ENCODE results near the gene LRRN2. TPM values are rescaled to one million over a fixed set of nuclear protein-coding genes. Genes with fewer than 3 reads are reported as not detected.

LRRN2 gene
- total RNA-seq, 1 donor = not detected

DNA sequence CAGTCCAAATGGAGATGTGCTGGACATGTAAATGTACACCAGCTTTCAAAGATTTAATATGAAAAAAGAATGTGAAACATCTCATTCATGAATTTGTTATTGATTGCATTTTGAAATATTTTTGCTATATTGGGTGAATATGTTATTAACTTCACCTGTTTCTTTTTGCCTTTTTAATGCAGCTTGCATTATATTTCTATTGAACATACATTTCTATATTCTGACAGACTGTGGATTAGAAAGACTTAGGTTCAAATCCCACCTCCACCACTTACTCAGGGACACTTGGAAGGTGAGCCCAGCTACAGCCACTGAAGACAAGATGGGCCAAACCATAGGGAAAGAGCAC is 37.8 kb downstream of the LRRN2 start:
- TF ChIP-seq, protein P1, sequence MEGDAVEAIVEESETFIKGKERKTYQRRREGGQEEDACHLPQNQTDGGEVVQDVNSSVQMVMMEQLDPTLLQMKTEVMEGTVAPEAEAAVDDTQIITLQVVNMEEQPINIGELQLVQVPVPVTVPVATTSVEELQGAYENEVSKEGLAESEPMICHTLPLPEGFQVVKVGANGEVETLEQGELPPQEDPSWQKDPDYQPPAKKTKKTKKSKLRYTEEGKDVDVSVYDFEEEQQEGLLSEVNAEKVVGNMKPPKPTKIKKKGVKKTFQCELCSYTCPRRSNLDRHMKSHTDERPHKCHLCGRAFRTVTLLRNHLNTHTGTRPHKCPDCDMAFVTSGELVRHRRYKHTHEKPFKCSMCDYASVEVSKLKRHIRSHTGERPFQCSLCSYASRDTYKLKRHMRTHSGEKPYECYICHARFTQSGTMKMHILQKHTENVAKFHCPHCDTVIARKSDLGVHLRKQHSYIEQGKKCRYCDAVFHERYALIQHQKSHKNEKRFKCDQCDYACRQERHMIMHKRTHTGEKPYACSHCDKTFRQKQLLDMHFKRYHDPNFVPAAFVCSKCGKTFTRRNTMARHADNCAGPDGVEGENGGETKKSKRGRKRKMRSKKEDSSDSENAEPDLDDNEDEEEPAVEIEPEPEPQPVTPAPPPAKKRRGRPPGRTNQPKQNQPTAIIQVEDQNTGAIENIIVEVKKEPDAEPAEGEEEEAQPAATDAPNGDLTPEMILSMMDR (IDR thresholded peaks at IDR 0.05; ENCODE audit: insufficient read depth, low read length) = no peak
- DNase-seq (ENCODE audit: low read depth) = no peak
- no peak overlapping the region for H3K4me3 ChIP-seq (ENCODE audit: low read depth, low read length)

DNA sequence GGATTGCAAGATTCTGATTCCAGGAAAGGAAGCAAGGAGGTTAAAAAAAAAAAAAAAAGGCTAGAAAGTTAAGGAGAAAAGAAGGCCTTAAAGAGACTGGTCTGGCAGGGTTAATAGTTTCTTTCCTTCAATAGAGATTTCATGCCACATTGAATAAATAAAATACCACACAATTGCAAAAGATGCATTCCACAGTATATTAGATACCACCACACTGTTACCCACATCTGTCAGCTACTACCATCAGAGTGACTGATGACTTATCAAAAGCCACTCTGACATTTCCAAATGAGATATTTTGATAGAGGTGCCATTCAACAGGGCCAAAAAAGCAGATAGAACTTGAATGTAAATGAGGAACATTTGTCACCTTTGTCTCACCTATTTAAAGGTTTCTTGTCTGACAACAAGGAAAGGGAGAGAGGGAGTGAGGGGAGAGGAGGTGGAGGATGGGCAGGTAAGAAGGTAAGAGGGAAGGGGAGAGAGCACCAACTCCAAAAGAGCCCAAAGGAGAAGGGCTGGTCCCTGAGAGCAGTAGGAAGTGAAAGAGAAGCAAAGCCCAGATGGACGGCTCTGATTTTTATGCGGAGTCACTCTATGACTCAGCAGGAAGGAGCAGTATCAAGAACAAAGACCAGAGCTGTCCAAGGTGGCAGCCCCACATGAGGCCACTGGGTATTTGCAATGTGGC is 38.3 kb downstream of the LRRN2 start:
- DNase-seq (ENCODE audit: low read depth) = peak; percentile 81
- TF ChIP-seq, protein P1 (IDR thresholded peaks at IDR 0.05; ENCODE audit: insufficient read depth, low read length) = no peak
- no peak overlapping the region for H3K4me3 ChIP-seq (ENCODE audit: low read depth, low read length)

DNA sequence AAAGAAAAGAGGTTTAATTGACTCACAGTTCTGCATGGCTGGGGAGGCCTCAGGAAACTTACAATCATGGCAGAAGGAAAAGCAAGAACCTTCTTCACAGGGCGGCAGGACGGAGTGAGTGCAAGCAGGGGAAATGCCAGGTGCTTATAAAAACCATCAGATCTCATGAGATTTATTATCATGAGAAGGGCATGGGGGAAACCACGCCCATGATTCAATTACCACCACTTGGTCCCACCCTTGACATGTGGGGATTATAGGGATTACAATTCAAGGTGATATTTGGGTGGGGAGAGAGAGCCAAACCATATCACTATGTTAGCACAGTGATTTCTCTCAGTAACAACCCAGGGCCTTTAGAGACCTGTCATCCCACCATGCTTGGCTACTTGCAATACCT is 39.9 kb downstream of the LRRN2 start:
- TF ChIP-seq, protein P1 (IDR thresholded peaks at IDR 0.05; ENCODE audit: insufficient read depth, low read length) = no peak
- no peak for DNase-seq (ENCODE audit: low read depth)
- no peak overlapping the region for H3K4me3 ChIP-seq (ENCODE audit: low read depth, low read length)

DNA sequence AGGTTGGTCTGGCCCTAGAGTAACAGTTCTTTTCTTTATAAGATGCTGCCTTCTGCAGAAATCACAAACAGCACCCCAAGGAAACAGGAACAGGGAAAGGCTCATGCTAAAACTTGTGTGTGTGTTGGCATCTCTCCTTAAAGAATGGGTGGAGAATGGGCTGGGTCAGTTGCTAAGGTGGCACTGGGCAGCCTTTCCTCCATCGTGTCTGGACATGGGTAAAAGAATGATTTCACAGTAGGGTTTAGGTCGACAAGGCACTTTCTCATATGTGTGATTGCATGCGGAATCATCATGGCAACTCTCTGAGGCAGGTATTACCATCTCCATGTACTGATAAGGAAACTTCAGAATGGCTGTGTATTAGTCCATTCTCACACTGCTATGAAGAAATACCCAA is 40.3 kb downstream of the LRRN2 start:
- H3K4me3 ChIP-seq (ENCODE audit: low read depth, low read length) = no peak overlapping the region
- DNase-seq (ENCODE audit: low read depth) = no peak
- TF ChIP-seq, protein P1 (IDR thresholded peaks at IDR 0.05; ENCODE audit: insufficient read depth, low read length) = no peak

DNA sequence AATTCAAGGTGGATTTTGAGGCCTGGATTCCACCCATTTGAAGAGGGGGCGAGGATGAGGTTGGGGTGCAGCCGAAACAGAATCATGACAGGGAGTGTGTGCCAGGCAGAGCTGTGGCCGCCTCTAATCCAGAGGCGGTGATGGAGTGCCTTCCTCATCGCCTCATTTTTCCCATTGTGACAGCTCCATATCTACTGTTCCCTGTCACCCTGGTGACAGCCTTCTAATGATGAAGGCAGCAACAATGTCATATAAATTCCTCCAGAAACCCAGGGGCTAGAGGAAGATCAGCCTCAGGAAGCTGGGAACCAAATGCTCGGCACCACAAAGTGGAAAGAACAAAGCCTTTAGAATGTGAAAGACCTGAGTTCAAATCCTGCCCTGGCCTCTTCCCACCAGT is 42.0 kb downstream of the LRRN2 start:
- DNase-seq (ENCODE audit: low read depth) = no peak
- H3K4me3 ChIP-seq (ENCODE audit: low read depth, low read length) = no peak overlapping the region
- TF ChIP-seq, protein P1 (IDR thresholded peaks at IDR 0.05; ENCODE audit: insufficient read depth, low read length) = no peak

DNA sequence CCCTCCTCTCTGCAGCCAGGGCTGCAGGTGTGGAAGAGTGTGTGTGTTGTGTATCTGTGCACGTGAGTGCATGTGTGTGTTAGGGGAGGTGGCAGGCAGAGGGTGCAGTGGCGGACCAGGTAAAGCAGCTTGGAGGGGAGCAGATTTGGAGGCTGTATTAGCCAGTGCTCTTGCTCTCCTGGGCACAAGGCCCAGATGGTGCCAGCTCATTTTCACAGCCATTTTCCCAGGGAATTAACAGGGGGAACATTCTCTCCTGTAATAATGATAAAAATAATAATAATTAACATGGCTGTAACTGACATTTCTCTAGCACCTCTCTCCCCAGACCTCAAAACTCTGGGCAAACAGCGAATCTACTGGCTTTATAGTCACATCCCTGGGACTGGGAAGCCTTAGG is 43.6 kb downstream of the LRRN2 start:
- TF ChIP-seq, protein P1 (IDR thresholded peaks at IDR 0.05; ENCODE audit: insufficient read depth, low read length) = no peak
- no peak overlapping the region for H3K4me3 ChIP-seq (ENCODE audit: low read depth, low read length)
- DNase-seq (ENCODE audit: low read depth) = no peak

DNA sequence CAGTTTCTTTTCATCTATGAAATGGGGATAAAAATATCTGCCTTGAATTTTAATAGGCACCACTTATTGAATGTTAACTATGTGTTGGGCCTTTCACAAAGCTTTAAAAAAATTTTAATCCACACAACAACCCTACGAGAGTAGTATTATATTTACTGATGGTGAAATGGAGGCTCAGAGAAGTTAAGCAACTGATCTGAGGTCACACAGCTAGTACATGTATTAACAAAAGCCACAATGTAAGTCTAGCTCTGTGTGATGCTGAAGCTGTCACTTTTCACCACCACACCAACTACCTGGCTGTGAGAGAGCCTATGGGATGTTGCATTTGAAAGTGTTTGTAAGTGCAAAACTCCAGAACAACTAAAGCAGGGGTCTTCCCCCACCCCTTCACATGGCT is 44.1 kb downstream of the LRRN2 start:
- no peak overlapping the region for H3K4me3 ChIP-seq (ENCODE audit: low read depth, low read length)
- no peak for DNase-seq (ENCODE audit: low read depth)
- TF ChIP-seq, protein P1 (IDR thresholded peaks at IDR 0.05; ENCODE audit: insufficient read depth, low read length) = no peak
